Dermis microvascular lymphatic vessel endothelial cell (primary cell): ENCODE results near the gene TTC7B. TPM values are rescaled to one million over a fixed set of nuclear protein-coding genes. Genes with fewer than 3 reads are reported as not detected.
A peak's percentile ranks its signal among the peaks of the same experiment; 100 is the strongest.
"Not testable (repeated sequence)": the region's sequence is repeated elsewhere in the genome, so short reads cannot be mapped to it uniquely, and the experiment has no call there.

ENCODE experiments used
- DNase-seq, 2 donors: peaks; one replicate each; pipeline versions ENCODE4 v3.0.0 to v3.0.0-alpha.2; 2010; ENCODE audit warnings: low read depth in 2 of 2
- total RNA-seq: library from RNA; depleted of rRNA; stranded (reverse); fragments of >200 nt; gene quantifications from 2 replicates; pipeline ENCODE4 v1.2.1, GENCODE V29; 2014

The TTC7B gene, protein sequence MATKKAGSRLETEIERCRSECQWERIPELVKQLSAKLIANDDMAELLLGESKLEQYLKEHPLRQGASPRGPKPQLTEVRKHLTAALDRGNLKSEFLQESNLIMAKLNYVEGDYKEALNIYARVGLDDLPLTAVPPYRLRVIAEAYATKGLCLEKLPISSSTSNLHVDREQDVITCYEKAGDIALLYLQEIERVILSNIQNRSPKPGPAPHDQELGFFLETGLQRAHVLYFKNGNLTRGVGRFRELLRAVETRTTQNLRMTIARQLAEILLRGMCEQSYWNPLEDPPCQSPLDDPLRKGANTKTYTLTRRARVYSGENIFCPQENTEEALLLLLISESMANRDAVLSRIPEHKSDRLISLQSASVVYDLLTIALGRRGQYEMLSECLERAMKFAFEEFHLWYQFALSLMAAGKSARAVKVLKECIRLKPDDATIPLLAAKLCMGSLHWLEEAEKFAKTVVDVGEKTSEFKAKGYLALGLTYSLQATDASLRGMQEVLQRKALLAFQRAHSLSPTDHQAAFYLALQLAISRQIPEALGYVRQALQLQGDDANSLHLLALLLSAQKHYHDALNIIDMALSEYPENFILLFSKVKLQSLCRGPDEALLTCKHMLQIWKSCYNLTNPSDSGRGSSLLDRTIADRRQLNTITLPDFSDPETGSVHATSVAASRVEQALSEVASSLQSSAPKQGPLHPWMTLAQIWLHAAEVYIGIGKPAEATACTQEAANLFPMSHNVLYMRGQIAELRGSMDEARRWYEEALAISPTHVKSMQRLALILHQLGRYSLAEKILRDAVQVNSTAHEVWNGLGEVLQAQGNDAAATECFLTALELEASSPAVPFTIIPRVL
- 13.9 and 25.5 TPM in 2 replicates for total RNA-seq

DNA sequence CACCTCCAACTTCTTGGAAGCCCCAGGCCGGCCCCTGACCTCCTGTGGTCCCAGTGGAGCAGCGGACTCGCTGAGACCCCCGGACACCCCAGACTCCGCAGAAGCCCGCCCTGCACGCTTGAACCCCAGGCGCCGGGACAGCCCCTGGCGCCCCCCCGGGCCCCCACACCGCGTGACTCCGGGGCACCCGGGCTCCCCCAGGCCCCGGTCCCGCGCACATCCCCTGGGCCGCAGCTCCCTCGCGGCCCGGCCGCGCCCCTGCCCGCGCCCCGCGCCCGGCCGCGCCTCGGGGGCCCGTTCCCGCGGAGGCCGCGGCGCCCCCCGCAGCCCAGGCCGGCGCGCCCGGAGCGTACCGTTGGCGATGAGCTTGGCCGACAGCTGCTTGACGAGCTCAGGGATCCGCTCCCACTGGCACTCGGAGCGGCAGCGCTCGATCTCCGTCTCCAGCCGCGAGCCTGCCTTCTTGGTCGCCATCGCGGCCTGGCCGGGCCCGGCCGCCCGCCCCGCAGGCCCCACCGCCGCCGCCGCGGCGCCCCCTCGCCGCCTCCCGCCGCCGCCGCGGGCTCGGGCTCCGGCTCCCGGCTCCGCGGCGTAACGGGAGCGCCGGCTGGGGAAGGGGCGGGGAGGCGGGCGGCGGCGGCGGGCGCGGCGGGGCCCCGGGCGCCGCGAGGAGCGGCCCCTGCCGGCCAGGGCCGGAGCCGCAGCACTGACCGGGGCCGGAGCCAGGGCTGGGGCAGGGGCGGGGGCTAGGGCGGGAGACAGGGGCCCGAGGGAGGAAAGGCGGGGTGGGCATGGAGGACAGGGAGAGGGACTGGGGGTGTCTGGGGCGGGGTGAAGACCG is at the start of gene TTC7B:
TTC7B (minus strand) TSS at position 609 of the 841 bp plus-strand sequence; CDS start at position 474, 135 bp downstream.
- peak in 1 of 2 donors; percentile 40 for DNase-seq

DNA sequence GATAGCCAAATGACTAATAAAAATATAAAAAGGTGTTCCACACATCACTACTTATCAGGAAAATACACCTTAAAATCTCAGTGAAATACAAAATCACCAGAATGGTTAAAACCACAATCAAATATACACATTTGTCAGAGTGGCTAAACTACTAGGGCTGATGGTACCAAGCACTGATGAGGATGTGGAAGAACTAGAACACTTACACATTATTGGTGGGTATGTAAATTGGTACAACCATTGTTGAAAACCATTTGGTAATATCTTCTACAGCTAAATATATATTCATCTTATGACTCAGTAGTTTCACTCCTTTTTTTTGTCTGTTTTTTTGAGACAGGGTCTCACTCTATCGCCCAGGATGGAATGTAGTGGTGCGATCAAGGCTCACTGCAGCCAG is 48.5 kb upstream of the TTC7B start:
- DNase-seq: no peak

DNA sequence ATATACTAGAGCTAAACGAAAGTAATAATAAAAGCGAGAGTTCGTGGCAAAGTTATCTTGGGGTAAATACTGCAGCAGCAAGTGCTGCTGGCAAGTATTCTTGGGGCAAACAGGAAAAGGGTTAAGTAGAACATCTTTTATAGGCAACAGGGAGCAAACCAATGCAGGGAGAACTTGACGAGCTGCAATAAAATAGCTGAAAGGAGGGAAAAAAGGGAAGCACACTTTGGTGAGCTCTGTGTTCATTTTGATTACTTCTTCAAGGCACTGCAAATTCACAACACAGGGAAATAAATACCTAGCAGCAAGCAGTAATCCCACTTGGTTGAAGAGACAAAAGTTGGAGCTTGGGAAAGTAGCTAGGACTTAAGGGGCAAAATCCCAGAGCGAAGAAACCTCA is 42.3 kb upstream of the TTC7B start:
- DNase-seq: no peak

DNA sequence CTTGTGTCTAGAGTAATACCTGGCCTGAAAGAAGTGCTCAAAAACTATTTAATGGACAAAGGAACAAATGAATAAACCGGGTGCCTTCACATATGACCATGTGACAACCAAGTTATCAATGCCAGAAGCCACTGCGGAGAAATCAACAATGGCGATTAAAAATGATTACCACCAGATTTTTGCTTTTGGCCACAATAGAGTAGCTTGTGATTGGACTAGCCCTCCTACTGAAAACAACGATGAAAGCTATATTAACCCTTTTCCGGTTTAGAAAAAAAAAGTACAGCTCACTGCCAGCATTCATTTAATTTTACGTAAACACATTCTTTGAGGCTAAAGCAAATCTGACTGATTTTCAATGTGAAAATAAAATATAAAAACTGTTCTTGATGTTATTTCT is 41.6 kb upstream of the TTC7B start:
- peak; percentile 32 to 60 for DNase-seq

DNA sequence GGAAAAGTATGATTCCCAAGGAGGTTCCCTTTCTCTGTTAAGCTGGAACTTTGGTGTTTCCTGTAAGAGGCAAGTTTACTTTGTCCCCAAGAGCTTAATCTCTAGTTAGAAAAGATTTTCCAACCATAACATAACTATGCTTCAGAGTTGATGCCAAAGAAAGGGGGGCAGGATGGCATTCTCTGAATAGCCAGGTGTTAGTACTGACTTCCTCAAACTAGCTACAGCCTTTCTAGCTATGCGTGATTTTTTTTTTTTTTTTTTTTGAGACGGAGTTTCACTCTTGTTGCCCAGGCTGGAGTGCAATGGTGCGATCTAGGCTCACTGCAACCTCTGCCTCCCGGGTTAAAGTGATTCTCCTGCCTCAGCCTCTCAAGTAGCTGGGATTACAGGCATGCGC is 39.9 kb upstream of the TTC7B start:
- DNase-seq: not testable (repeated sequence)

DNA sequence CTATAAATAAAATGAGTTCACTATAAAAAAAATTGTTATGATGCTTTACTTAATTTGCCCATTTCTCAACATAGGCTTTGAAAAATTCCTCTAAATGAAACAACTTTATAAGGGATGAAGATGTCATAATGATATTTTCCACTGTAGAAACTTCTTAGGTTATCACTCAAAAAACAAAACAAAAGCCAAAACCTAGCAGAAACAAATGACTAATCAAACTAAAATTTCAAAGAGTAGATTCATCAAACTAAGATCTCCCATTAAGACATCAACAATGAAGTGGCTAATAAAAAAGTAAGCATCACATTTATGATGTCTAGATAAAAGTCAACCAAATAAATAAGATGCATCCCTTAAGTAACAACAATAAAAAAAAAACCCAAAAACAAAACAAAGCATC is 36.9 kb upstream of the TTC7B start:
- no peak for DNase-seq

DNA sequence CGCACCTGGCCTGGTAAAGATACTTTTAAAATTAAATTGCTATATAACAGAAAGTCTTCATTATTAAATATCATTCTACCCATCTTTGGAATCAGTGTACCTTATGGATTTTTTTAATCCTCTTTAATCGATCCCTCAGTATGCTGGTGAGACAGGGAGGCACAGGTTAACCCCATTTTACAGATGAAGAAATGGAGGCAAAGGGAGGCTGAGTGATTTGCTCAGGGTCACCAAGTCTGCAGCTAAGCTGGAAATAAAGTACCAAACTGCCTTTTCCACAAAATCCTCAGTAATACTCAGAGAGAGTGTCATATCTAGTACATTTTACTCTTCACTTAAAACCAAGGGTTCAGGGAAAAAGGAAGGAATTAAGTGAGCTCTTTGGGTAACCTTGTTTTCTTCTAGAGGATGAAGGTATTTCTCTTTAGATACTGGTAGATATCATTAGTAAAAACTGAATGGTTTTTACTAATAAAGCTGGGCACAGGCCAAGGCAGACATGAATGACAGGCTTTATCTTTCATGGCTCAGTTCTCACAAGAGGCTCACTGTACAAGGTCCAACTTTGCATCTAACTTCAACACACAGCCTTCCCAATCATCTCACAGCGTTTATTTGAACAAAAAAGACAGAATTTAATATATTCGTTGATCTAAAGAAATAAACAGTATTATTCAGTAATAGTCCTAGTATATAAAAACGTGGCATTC is 35.3 kb upstream of the TTC7B start:
- DNase-seq: no peak

DNA sequence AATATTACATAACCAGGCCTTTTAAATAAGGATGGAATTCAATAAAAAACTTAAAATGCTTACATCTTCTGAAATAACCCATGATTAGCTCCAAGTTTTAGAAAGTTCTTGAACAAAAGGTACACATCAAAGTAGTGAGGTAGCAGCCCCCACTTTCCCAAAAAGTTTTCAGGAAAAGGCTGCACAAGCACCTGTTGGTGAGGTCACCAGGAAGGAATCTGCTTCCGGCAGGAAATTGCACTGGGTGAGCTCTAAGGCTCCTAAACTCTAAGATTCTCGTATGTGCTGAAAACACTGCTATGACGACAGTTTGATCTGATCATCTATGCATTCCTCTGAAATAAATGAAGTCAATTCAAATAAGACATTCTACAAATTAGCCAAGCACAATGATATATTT is 34.3 kb upstream of the TTC7B start:
- DNase-seq: peak; percentile 81 to 88

DNA sequence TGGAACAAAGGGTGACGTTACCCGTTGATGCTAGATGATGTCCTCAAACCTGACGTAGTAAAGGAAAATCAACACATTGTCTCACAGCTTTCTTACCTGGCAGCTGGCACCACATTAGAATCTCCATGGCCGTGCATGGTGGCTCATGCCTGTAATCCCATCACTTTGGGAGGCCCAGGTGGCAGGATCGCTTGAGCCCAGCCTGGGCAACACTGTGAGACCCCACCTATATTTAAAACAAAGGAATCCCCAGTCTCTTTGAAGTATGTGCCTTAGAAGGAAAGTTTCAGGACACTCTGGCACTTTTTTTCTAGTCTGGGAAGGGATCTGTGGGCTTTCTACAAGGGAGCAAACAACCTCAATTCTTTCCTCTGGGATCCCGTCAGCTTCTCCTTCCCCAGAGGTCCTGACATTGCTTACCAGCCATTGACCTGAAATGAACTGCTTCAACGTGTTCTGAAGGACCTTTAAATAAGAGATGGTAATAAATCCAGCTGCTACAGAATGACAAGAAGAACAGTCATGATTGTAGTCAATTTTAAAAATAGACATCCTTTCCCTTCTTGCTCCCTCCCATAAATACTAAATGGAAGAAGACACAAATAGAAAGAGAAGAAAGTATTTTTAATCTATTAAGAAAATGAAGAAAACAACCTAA is 33.7 kb upstream of the TTC7B start:
- DNase-seq: no peak

DNA sequence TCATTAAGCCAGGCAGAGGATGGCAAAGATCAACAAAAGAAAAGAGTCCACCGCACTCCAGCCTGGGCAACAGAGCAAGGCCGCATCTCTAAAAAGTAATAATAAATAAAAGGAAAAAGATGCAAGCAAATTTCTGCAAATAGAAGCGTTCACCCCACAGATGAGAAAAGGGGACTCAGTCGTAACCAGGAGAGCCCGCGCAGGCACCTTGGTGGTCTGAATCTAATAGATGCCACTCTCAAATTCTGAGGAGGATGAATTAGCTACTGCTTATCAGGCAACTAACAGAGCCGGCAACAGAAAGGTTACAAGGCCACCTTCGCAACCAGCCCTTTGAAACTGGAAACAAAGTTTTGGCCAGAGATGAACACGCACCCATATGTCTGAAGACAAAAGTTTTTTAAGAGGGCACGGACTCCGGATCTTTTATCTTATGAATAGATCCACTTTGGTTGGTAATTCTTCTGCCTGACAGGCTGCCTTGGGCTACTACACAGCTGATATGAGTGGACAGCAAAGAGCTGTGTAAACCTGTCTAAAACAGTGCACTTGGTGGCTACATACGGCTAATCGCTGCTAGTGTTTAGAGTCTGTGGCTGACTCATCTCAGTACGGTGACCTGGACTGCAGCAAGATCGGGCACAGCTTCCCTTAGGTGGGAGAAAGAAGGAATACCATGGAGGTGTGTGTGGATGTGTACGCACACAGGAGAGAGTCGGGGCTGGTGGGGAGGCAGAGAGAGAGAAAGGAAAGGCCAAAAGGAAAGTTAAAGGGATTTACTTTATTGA is 32.9 kb upstream of the TTC7B start:
- DNase-seq: no peak

DNA sequence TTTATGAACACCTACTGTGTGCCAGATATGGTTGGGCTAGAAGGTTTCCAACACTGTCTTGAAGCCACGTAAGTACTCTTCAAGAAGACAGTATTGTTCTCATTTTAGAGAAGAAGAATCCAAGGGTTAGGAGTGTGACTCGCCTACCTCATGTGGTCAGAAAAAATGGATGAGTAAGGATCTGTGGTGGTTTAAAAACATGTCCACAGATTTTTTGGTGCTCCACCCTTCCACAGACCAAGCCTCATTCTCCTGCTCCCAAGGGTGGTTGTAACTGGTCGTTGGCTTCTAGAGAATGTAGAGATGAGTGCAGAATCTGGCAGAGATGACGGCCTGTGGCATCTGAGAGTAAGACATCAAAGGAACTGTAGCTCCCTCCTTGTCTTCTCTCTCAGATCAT is 30.3 kb upstream of the TTC7B start:
- DNase-seq: no peak

DNA sequence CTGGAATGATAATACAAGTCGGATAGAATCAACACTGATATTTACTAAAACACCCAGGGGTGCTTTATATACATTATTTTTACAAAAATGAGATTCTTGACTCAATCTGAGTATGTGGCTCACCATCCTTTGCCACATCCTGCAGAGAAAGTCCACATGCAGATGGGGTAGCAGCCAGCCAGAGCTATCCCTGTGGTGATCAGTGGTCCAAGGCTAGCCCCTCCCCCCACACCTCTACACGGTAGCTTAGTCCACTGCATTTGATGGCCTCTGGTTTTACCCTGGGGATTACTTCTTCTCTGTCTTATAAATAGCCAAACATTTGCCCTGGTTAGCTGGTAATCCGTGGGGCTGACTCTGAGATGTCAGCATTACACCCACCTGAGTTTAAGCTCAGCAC is 28.1 kb upstream of the TTC7B start:
- DNase-seq: no peak

DNA sequence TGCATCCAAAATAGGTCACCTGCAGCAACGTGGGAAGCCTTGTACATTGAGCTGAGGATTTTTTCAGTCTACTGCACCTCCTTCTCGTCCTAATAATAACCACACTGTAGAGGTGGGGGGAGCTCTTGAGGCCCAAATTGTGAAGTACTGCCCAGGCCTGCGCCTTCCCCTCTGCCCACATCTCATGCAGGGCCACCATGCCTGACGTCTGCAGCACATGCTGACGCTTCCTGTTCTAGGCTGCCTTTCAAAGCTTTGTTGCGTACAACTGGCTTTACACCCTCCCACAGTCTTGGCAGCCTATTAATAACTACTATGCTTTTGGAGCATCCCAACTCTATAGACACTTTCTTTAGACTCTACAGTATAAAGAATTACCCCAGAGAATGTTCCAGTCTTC is 26.5 kb upstream of the TTC7B start:
- DNase-seq: no peak

DNA sequence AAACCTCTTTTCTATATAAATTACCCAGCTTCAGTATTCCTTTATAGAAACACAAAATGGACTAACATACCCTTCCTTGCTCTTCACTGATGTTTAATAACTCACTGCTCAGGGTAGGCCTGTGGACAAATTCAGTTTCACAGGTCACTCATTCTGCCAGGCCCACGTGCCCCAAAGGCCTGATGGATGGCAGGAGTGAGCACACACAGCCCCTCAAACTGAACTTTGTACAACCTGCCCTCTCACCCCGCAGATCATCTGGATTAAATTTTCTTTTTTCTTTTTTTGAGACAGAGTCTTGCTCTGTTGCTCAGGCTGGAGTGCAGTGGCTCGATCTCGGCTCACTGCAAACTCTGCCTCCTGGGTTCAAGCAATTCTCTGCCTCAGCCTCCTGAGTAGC is 24.4 kb upstream of the TTC7B start:
- not testable (repeated sequence) for DNase-seq

DNA sequence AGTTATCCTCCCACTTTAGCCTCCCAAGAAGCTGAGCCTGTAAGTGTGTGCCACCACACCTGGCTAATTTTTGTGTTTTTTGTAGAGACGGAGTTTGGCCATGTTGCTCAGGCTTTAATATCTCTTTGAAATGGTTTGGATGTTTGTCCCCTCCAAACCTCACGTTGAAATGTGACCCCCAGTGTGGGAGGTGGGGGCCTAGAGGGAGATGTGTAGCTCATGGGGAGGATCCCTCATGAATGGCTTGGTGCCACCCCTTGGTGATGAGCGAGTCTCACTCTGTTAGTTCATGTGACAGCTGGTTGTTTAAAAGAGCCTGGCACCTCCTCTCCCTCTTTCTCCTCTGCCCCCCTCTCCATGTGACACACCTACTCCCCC is 23.6 kb upstream of the TTC7B start:
- DNase-seq: no peak

DNA sequence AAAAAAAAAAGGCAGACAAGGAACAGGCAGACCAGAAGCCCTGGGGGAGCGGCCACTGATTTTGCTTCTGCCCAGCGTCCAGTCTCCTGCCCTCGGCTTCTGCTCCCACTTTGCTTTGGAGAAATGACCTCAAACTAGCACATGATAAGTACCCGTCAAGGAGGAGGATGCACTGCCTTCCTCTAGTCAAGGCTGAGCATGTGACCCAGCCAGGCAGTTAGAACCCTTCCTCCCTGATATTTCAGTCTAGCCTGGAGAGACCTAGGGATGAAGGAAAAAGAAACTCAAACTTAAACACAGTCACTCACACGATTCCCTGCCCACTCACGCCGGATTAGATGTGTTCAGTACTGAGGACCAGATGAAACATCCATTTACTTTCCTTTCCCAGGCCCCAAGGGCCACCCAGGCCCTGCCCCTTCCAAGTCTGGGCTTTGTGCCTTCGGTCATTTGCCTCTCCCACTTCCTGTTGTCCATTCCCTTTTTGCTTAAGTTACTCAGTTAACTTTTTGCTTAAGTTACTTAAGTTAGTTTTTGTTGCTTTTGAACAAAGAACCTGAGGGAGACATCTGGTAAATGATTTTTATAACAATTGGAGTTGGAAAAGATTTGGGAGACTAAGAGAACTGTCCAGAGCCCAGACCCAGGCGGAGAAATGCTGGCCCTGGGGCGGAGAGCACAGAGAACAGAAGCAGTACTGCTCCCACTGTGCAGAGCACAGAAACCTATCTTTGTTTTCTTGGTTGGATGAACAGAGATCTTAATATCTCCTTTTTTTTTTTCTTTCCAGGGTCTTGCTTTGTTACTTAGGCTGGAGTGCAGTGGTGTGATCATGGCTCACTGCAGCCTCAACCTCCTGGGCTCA is 23.0 kb upstream of the TTC7B start:
- peak in 1 of 2 donors; percentile 69 for DNase-seq

DNA sequence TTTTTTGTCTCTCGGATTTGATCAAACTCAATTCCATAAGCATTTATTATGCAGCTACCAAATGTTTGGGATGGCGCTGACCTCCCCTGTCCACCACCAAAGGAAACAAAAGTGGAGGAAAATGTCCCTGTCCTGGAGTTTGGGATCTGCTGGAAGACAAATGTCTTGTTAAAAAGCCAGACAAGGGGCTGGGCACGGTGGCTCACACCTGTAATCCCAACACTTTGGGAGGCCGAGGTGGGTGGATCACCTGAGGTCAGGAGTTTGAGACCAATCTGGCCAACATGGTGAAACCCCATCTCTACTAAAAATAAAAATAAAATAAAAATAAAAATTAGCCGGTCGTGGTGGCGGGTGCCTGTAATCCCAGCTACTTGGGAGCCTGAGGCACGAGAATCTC is 22.3 kb upstream of the TTC7B start:
- DNase-seq: not testable (repeated sequence)

DNA sequence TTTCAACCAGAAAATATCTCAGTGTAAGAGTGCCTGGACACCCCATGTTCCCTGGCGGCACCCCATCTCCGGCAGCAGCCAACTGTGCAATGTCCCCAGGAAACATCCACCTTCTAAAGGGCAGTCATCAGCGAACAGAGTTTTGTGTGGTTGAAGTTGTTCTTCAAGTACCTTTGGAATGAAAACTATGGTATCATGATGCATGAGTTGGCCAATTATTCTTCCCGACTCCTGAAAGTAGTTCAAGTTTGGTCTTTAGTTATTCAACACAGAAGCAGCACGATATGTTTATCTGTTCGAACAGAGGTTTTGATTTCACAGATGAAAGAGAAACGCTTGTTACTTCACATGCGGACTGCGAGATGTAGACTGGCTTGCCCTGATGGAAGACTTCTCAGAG is 21.1 kb upstream of the TTC7B start:
- no peak for DNase-seq

DNA sequence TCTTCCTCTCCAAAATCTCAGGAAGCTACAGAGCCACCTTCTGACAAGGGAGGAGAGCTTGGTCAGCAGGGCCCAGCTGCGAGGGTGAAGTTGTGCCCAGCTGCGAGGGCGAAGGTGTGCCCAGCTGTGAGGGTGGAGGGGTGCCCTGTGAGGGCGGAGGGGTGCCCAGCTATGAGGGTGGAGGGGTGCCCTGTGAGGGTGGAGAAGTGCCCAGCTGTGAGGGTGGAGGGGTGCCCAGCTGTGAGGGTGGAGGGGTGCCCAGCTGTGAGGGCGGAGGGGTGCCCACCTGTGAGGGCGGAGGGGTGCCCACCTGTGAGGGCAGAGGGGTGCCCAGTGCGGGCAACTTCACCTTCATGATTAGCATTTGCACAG is 20.4 kb upstream of the TTC7B start:
- no peak for DNase-seq
